Thyroid gland (tissue), 4 donors: Measurements from ENCODE around the gene VPS33A. TPM values are rescaled to one million over a fixed set of nuclear protein-coding genes. Genes with fewer than 3 reads are reported as not detected.

Experiments
- DNase-seq, 2 donors: peaks; one replicate each; pipeline ENCODE4 v3.0.0-alpha.2; 2019
- H3K27ac ChIP-seq, 3 donors: fragments of 200-600 bp; sonication (generic); 1 replicate in 2 of 3; 2 replicates in 1 of 3; pipeline ENCODE4 v1.5.1; 2016 to 2019; ENCODE audit warnings: mild to moderate bottlenecking in 1 of 3, moderate library complexity in 1 of 3
- H3K27me3 ChIP-seq: fragments of 200-600 bp; sonication (generic); one replicate; pipeline ENCODE4 v1.5.1; 2019
- H3K36me3 ChIP-seq, 2 donors: fragments of 200-600 bp; sonication (generic); one replicate each; pipeline ENCODE4 v1.5.1; 2016 to 2019
- H3K4me1 ChIP-seq, 2 donors: fragments of 200-600 bp; sonication (generic); one replicate each; pipeline ENCODE4 v1.5.1; 2017 to 2019
- H3K4me3 ChIP-seq, 3 donors: fragments of 200-600 bp; sonication (generic); replicated peaks in 1 of 3; 1 replicate in 2 of 3; 2 replicates in 1 of 3; pipeline ENCODE4 v1.5.1; 2016; ENCODE audit warnings: mild to moderate bottlenecking in 1 of 3
- H3K9me3 ChIP-seq: fragments of 200-600 bp; sonication (generic); one replicate; pipeline ENCODE4 v1.5.1; 2017
- POLR2A ChIP-seq, 2 donors: fragments of 450-650 bp; IDR thresholded peaks; one replicate each; pipeline ENCODE4 v1.6.1; 2017; ENCODE audit warnings: antibody characterized with exemption in 2 of 2, mild to moderate bottlenecking in 2 of 2, moderate library complexity in 1 of 2
- WGBS, 2 donors: methylation state at CpG; one replicate each; pipeline ENCODE4 v1.1.5; 2017; 5-methylcytosine and 5-hydroxymethylcytosine counted together
- intact Hi-C: fragments of 100-400 bp; cut with DNase I; formaldehyde crosslinking; loops from one replicate; pipeline ENCODE4 v1.15.1; 2023
- total RNA-seq, 4 donors: library from RNA; depleted of rRNA; stranded (reverse); fragments of >200 nt; gene quantifications; one replicate each; pipeline ENCODE4 v1.2.3, GENCODE V29; 2016
- TF ChIP-seq, protein P1 (sequence below), 6 experiments: fragments of 200-600 bp in 3 of 6; fragments of 450-650 bp in 3 of 6; sonication (generic) in 3 of 6; IDR thresholded peaks; one replicate each; pipeline ENCODE4 v1.5.1; 2016 to 2019; ENCODE audit warnings: antibody characterized with exemption in 6 of 6, mild to moderate bottlenecking in 2 of 6, inconsistent platforms in 1 of 6, moderate library complexity in 1 of 6

VPS33A gene
- total RNA-seq, 4 donors from 2014 or later = 14.3 to 16.4 (median 16.1) TPM

DNA sequence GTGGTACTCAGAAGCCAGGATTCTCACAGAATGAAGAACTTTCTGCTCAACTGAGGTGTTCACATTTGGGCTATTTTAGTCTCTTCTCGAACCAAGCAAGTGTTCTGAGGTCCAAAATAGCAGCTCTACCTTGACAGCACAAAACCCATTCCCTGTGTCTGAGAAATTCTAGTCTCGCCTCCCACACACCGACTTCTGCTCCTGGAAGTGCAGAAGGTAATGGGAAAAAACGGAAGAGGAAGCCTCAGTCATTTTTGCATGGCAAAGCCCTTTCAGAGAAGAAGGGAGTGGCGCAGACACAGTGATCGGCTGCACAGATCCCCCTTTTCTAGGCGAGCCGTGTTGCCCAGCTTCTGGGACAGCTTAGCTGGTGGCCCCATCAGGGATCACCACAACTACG lies 31.2 kb upstream of the VPS33A start:
- Histone ChIP-seq H3K4me1 (no peaks in the 10 kb centered on the region), H3K27me3 (no peaks in the 10 kb centered on the region), H3K27ac (no peak overlapping the region), H3K4me3 (no peak overlapping the region), H3K36me3 (peaks cover 14 to 30% of the 10 kb centered on the region in 2 donors), H3K9me3 (no peaks in the 10 kb centered on the region)
- WGBS, 2 donors = 94 to 96% methylated on average over 6 to 9 of the region's 9 CpGs
- intact Hi-C loops = no loop called here
- DNase-seq = no peak
- TF ChIP-seq, protein P1, sequence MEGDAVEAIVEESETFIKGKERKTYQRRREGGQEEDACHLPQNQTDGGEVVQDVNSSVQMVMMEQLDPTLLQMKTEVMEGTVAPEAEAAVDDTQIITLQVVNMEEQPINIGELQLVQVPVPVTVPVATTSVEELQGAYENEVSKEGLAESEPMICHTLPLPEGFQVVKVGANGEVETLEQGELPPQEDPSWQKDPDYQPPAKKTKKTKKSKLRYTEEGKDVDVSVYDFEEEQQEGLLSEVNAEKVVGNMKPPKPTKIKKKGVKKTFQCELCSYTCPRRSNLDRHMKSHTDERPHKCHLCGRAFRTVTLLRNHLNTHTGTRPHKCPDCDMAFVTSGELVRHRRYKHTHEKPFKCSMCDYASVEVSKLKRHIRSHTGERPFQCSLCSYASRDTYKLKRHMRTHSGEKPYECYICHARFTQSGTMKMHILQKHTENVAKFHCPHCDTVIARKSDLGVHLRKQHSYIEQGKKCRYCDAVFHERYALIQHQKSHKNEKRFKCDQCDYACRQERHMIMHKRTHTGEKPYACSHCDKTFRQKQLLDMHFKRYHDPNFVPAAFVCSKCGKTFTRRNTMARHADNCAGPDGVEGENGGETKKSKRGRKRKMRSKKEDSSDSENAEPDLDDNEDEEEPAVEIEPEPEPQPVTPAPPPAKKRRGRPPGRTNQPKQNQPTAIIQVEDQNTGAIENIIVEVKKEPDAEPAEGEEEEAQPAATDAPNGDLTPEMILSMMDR (IDR thresholded peaks at IDR 0.05) = no peak
- no peak for TF ChIP-seq POLR2A (IDR thresholded peaks at IDR 0.05)

GRCh38 chr12:122295877-122296276 lies 29.6 kb upstream of the VPS33A start:
- TF ChIP-seq POLR2A (IDR thresholded peaks at IDR 0.05) = no peak
- TF ChIP-seq, protein P1 (IDR thresholded peaks at IDR 0.05) = no peak
- no peaks in the 10 kb centered on the region for H3K9me3 ChIP-seq
- intact Hi-C loops = no loop called here
- H3K4me1 ChIP-seq = no peaks in the 10 kb centered on the region
- H3K36me3 ChIP-seq = peaks cover 22 to 31% of the 10 kb centered on the region in 2 donors
- DNase-seq = no peak
- no peak overlapping the region for H3K4me3 ChIP-seq
- H3K27me3 ChIP-seq = no peaks in the 10 kb centered on the region
- H3K27ac ChIP-seq = no peak overlapping the region

DNA sequence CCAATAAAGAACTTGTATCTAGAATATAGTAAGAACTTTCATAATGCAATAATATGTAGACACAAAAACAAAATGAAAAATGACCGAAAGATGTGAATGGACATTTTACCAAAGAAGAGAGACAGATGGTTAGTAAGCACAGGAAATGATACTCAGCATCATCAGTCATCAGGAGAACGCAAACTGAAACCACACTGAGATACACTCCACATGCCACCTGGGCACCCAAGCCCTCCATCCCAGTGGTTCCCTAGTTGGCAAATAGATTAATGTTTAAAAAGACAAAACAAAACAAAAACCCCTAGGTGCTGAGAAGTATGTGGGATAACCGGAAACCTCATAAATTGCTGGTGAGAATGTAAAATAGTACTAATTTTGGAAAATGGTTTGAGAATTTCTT lies 26.8 kb upstream of the VPS33A start:
- Histone ChIP-seq H3K9me3 (no peaks in the 10 kb centered on the region), H3K36me3 (peaks cover 16 to 23% of the 10 kb centered on the region in 2 donors), H3K4me1 (no peaks in the 10 kb centered on the region), H3K4me3 (no peak overlapping the region), H3K27me3 (no peaks in the 10 kb centered on the region), H3K27ac (no peak overlapping the region)
- 93 to 99% methylated on average over 3 of the region's 3 CpGs for WGBS, 2 donors
- DNase-seq = no peak
- intact Hi-C loops = no loop called here
- TF ChIP-seq, protein P1 (IDR thresholded peaks at IDR 0.05) = no peak
- no peak for TF ChIP-seq POLR2A (IDR thresholded peaks at IDR 0.05)

- Histone ChIP-seq H3K4me1 (no peaks in the 10 kb centered on the region), H3K36me3 (peaks cover 16 to 27% of the 10 kb centered on the region in 2 donors)
- 96 to 98% methylated on average over 8 of the region's 8 CpGs for WGBS, 2 donors
Measured at GRCh38 chr12:122291431-122291830, 25.1 kb upstream of the VPS33A start.

DNA sequence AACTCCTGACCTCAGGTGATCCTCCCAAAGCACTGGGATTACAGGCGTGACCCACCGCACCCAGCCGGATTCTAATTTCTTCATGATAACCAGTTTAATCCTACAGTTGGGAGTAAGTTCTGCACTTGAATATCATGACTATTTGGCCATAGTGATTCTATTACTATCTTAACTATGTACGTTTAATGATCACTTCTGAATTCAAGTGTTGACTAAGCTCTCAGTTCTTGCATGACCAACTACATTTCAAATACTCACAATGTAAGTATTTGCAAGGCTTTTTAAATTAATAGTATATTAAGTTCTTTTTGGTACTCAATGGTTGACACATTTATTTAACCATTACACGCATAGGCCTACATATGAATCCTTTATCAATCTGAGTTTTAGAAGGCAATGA lies 17.4 kb upstream of the VPS33A start:
- Histone ChIP-seq H3K36me3 (peaks cover 12 to 19% of the 10 kb centered on the region in 2 donors), H3K27me3 (no peaks in the 10 kb centered on the region), H3K4me1 (no peaks in the 10 kb centered on the region), H3K27ac (no peak overlapping the region), H3K4me3 (no peak overlapping the region), H3K9me3 (no peaks in the 10 kb centered on the region)
- WGBS, 2 donors = 96 to 99% methylated on average over 5 of the region's 5 CpGs
- no peak for TF ChIP-seq POLR2A (IDR thresholded peaks at IDR 0.05)
- TF ChIP-seq, protein P1 (IDR thresholded peaks at IDR 0.05) = no peak
- DNase-seq = no peak
- intact Hi-C loops = no loop called here

More at GRCh38 chr12:122291431-122291830, 25.1 kb upstream of the VPS33A start:
- H3K27me3 ChIP-seq = no peaks in the 10 kb centered on the region
- H3K27ac ChIP-seq = no peak overlapping the region
- H3K9me3 ChIP-seq = no peaks in the 10 kb centered on the region
- intact Hi-C loops = no loop called here
- no peak for TF ChIP-seq POLR2A (IDR thresholded peaks at IDR 0.05)
- TF ChIP-seq, protein P1 (IDR thresholded peaks at IDR 0.05) = no peak
- H3K4me3 ChIP-seq = no peak overlapping the region
- no peak for DNase-seq
